Vagina (tissue), 2 donors: ENCODE data around the gene CRTC1.

ENCODE experiments used
- CTCF ChIP-seq, 3 experiments: fragments of 450-650 bp in 2 of 3; fragments of 200-600 bp in 1 of 3; sonication (generic) in 1 of 3; IDR thresholded peaks; one replicate each; pipeline ENCODE4 v1.5.1; 2017 to 2019; ENCODE audit warnings: antibody characterized with exemption in 3 of 3, mild to moderate bottlenecking in 2 of 3, moderate library complexity in 2 of 3
- POLR2A ChIP-seq, 2 donors: fragments of 450-650 bp; IDR thresholded peaks; one replicate each; pipeline ENCODE4 v1.6.1; 2017; ENCODE audit warnings: antibody characterized with exemption in 2 of 2, mild to moderate bottlenecking in 2 of 2, moderate library complexity in 2 of 2

GRCh38 chr19:18760440-18761383 lies 77.2 kb downstream of the CRTC1 start:
- TF ChIP-seq CTCF (IDR thresholded peaks at IDR 0.05) (no peak), POLR2A (IDR thresholded peaks at IDR 0.05) (no peak)
